ENCODE results near the gene SH3RF3.

Gene SH3RF3

GRCh38 chr2:109422071-109422757 is 293.2 kb downstream of the SH3RF3 start:
- H3K4me3 ChIP-seq (ENCODE audit: low read depth, low read length), result no peak overlapping the region
- no peak for TF ChIP-seq CTCF (IDR thresholded peaks at IDR 0.05; ENCODE audit: insufficient read depth, low read depth, low read length, missing control alignments)
- DNase-seq (ENCODE audit: low read depth), result no peak

- DNase-seq (ENCODE audit: low read depth), result no peak
- no peak for TF ChIP-seq CTCF (IDR thresholded peaks at IDR 0.05; ENCODE audit: insufficient read depth, low read depth, low read length, missing control alignments)
- H3K4me3 ChIP-seq (ENCODE audit: low read depth, low read length), result no peak overlapping the region
These were observed 293.9 kb downstream of the SH3RF3 start for GRCh38 chr2:109422758-109423500.

GRCh38 chr2:109423556-109424359 is 294.8 kb downstream of the SH3RF3 start:
- H3K4me3 ChIP-seq (ENCODE audit: low read depth, low read length), result no peak overlapping the region
- no peak for TF ChIP-seq CTCF (IDR thresholded peaks at IDR 0.05; ENCODE audit: insufficient read depth, low read depth, low read length, missing control alignments)
- no peak for DNase-seq (ENCODE audit: low read depth)

- no peak for TF ChIP-seq CTCF (IDR thresholded peaks at IDR 0.05; ENCODE audit: insufficient read depth, low read depth, low read length, missing control alignments)
- no peak for DNase-seq (ENCODE audit: low read depth)
- no peak overlapping the region for H3K4me3 ChIP-seq (ENCODE audit: low read depth, low read length)
These were observed 296.4 kb downstream of the SH3RF3 start for GRCh38 chr2:109425411-109425810.

- no peak overlapping the region for H3K4me3 ChIP-seq (ENCODE audit: low read depth, low read length)
- no peak for DNase-seq (ENCODE audit: low read depth)
- no peak for TF ChIP-seq CTCF (IDR thresholded peaks at IDR 0.05; ENCODE audit: insufficient read depth, low read depth, low read length, missing control alignments)
These were observed 298.7 kb downstream of the SH3RF3 start for GRCh38 chr2:109427661-109428091.

GRCh38 chr2:109428281-109428680 is 299.3 kb downstream of the SH3RF3 start:
- H3K4me3 ChIP-seq (ENCODE audit: low read depth, low read length), result no peak overlapping the region
- TF ChIP-seq CTCF (IDR thresholded peaks at IDR 0.05; ENCODE audit: insufficient read depth, low read depth, low read length, missing control alignments), result no peak
- DNase-seq (ENCODE audit: low read depth), result no peak
